ENCODE data around the gene RUNX3. TPM values are rescaled to one million over a fixed set of nuclear protein-coding genes. Genes with fewer than 3 reads are reported as not detected.

RUNX3 gene
- total RNA-seq, 1 experiment from 2014 or later, result 1.5 TPM

DNA sequence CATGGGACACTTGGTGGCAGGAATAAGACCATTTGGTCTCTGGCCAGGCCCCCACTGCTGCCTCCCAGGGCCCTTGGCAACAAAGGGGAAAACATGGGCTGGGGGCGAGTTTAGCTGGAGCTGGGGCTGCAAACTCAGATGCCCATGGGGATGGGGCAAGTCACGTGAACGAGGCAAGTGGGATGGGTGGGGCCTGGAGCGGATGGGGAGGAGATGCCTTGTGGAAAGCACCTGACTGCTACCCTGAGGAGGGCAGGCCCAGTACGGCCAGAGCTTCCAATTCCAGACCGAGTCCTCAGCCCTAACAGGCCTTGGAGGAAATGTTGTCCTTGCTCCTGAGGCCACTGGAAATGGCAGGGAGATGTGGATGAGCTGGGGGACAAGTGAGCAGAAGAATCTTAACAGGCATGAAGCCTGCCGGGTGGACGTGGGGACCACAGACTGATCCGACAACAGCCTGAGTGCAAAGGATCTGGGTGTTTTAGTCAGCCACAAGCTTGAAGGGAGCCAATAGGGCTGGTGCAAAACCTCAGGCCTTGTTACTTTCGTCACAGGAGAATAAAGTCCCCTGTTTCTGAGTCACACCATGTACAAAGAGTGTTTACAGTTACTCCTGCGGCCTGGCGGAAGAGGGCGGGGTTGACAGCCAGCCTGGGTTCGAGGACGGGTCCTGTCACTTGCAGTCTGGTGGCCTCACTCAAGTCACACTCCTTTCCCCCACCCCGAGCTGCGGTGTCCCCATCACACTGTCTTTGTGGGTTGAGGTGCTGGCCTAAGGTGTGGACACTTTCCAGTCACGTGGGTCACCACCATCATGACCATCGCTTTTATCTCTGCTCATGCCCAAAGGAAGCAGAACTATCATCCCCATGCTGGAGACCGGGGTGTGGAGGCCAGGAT is 19.1 kb downstream of the RUNX3 start:
- no peak for ATAC-seq

GRCh38 chr1:24910210-24910609 is 19.9 kb downstream of the RUNX3 start:
- POLR2A ChIA-PET, result interaction anchor here (0.6 kb wide), 1 partner anchor 20 kb away, joined by 3 read pairs; the partner anchor contains the start of gene RUNX3
- no peak overlapping the region for H3K27ac Mint-ChIP-seq
- H3K4me1 Mint-ChIP-seq, result peaks cover 12% of the 10 kb centered on the region
- CTCF ChIA-PET, result interaction anchor here (1.0 to 4.4 kb wide), 17 partner anchors 9 to 323 kb away, joined by 3 to 52 read pairs (median 4); partner anchors contain the start of genes RUNX3 and SYF2
- ATAC-seq (no peak), DNase-seq (ENCODE audit: low spot score) (no peak)
- H3K36me3 Mint-ChIP-seq, result no peaks in the 10 kb centered on the region
- H3K9me3 Mint-ChIP-seq, result no peaks in the 10 kb centered on the region
- H3K4me3 Mint-ChIP-seq, result no peak overlapping the region
- no peaks in the 10 kb centered on the region for H3K27me3 Mint-ChIP-seq (ENCODE audit: low read depth)
- TF ChIP-seq RORB (CRISPR knock-in tag; IDR thresholded peaks at IDR 0.05) (no peak), NR3C1 (CRISPR knock-in tag; conservative IDR thresholded peaks at IDR 0.05; ENCODE audit: low read depth) (no peak), KAT7 (CRISPR knock-in tag; IDR thresholded peaks at IDR 0.05; ENCODE audit: borderline replicate concordance) (no peak), PREB (CRISPR knock-in tag; IDR thresholded peaks at IDR 0.05; ENCODE audit: borderline replicate concordance) (no peak), CREM (CRISPR knock-in tag; IDR thresholded peaks at IDR 0.05) (no peak), ZBTB43 (CRISPR knock-in tag; IDR thresholded peaks at IDR 0.05) (no peak), ATF3 (CRISPR knock-in tag; conservative IDR thresholded peaks at IDR 0.05) (no peak), ETV6 (CRISPR knock-in tag; IDR thresholded peaks at IDR 0.05) (no peak), NFYB (CRISPR knock-in tag; conservative IDR thresholded peaks at IDR 0.05; ENCODE audit: low read depth) (no peak)
- TF ChIP-seq, protein P1, sequence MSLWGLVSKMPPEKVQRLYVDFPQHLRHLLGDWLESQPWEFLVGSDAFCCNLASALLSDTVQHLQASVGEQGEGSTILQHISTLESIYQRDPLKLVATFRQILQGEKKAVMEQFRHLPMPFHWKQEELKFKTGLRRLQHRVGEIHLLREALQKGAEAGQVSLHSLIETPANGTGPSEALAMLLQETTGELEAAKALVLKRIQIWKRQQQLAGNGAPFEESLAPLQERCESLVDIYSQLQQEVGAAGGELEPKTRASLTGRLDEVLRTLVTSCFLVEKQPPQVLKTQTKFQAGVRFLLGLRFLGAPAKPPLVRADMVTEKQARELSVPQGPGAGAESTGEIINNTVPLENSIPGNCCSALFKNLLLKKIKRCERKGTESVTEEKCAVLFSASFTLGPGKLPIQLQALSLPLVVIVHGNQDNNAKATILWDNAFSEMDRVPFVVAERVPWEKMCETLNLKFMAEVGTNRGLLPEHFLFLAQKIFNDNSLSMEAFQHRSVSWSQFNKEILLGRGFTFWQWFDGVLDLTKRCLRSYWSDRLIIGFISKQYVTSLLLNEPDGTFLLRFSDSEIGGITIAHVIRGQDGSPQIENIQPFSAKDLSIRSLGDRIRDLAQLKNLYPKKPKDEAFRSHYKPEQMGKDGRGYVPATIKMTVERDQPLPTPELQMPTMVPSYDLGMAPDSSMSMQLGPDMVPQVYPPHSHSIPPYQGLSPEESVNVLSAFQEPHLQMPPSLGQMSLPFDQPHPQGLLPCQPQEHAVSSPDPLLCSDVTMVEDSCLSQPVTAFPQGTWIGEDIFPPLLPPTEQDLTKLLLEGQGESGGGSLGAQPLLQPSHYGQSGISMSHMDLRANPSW (CRISPR knock-in tag; conservative IDR thresholded peaks at IDR 0.05; ENCODE audit: low read depth), result no peak
- TF ChIP-seq, protein P2, sequence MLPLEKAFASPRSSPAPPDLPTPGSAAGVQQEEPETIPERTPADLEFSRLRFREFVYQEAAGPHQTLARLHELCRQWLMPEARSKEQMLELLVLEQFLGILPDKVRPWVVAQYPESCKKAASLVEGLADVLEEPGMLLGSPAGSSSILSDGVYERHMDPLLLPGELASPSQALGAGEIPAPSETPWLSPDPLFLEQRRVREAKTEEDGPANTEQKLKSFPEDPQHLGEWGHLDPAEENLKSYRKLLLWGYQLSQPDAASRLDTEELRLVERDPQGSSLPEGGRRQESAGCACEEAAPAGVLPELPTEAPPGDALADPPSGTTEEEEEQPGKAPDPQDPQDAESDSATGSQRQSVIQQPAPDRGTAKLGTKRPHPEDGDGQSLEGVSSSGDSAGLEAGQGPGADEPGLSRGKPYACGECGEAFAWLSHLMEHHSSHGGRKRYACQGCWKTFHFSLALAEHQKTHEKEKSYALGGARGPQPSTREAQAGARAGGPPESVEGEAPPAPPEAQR (CRISPR knock-in tag; IDR thresholded peaks at IDR 0.05), result no peak

More for the DNA sequence above, 19.1 kb downstream of the RUNX3 start:
- POLR2A ChIA-PET, result interaction anchor here (0.6 kb wide), 1 partner anchor 19 kb away, joined by 3 read pairs; the partner anchor contains the start of gene RUNX3
- H3K9me3 Mint-ChIP-seq, result no peaks in the 10 kb centered on the region
- H3K4me1 Mint-ChIP-seq, result peaks cover 16% of the 10 kb centered on the region
- CTCF ChIA-PET, result interaction anchor here (0.9 to 4.4 kb wide), 8 partner anchors 13 to 206 kb away, joined by 3 to 52 read pairs (median 6); no protein-coding TSS in a partner anchor
- TF ChIP-seq CBFB (CRISPR knock-in tag; IDR thresholded peaks at IDR 0.05; ENCODE audit: low read depth) (no peak), HMGXB4 (CRISPR knock-in tag; IDR thresholded peaks at IDR 0.05) (0 out of 2 replicates have a peak, but pooled peaks have one; percentile 1), ZNF281 (CRISPR knock-in tag; IDR thresholded peaks at IDR 0.05) (no peak), ZNF263 (CRISPR knock-in tag; IDR thresholded peaks at IDR 0.05; ENCODE audit: low read depth) (no peak), TP53 (CRISPR knock-in tag; IDR thresholded peaks at IDR 0.05) (no peak), GABPB1 (CRISPR knock-in tag; IDR thresholded peaks at IDR 0.05) (peak; percentile 43)
- H3K4me3 Mint-ChIP-seq, result no peak overlapping the region
- H3K27ac Mint-ChIP-seq, result no peak overlapping the region
- H3K36me3 Mint-ChIP-seq, result no peaks in the 10 kb centered on the region
- DNase-seq (ENCODE audit: low spot score), result no peak
- H3K27me3 Mint-ChIP-seq (ENCODE audit: low read depth), result no peaks in the 10 kb centered on the region

All from WTC11 (cell line).